Loucy (cell line): ENCODE data around the gene ZYX.
A peak's percentile ranks its signal among the peaks of the same experiment; 100 is the strongest.

ENCODE experiments used
- H2AFZ ChIP-seq: fragments of 200-600 bp; sonication (generic); 2 replicates; pipeline ENCODE4 v1.6.0; 2016; ENCODE audit warnings: antibody characterized with exemption, mild to moderate bottlenecking, low read length, moderate library complexity
- H3F3A ChIP-seq: fragments of 200-600 bp; 2 replicates; pipeline ENCODE4 v1.6.0; 2016; ENCODE audit warnings: antibody characterized with exemption, low read depth, mild to moderate bottlenecking
- H3K27me3 ChIP-seq: fragments of 200-600 bp; sonication (generic); 2 replicates; pipeline ENCODE4 v1.6.1; 2014; ENCODE audit warnings: low read length, mild to moderate bottlenecking; ENCODE audit not compliant: insufficient read depth, poor library complexity, severe bottlenecking
- H3K36me3 ChIP-seq: fragments of 200-600 bp; sonication (generic); 2 replicates; pipeline ENCODE4 v1.6.1; 2016; ENCODE audit warnings: low read length; ENCODE audit not compliant: insufficient read depth
- H3K4me1 ChIP-seq: fragments of 200-600 bp; sonication (generic); 2 replicates; pipeline ENCODE4 v1.5.1; 2014; ENCODE audit warnings: low read length, mild to moderate bottlenecking; ENCODE audit not compliant: insufficient read depth, poor library complexity, severe bottlenecking
- H3K4me2 ChIP-seq: fragments of 200-600 bp; sonication (generic); 2 replicates; pipeline ENCODE4 v1.6.0; 2014; ENCODE audit warnings: antibody characterized with exemption, low read length, low read depth, mild to moderate bottlenecking; ENCODE audit not compliant: poor library complexity, severe bottlenecking
- H3K4me3 ChIP-seq: fragments of 200-600 bp; sonication (generic); 2 replicates; pipeline ENCODE4 v1.5.1; 2014; ENCODE audit warnings: low read length, mild to moderate bottlenecking, mixed read lengths; ENCODE audit not compliant: poor library complexity, severe bottlenecking
- H3K79me2 ChIP-seq: fragments of 200-600 bp; sonication (generic); 2 replicates; pipeline ENCODE4 v1.6.1; 2014; ENCODE audit warnings: low read length; ENCODE audit not compliant: insufficient read depth
- H3K9ac ChIP-seq: fragments of 200-600 bp; sonication (generic); 2 replicates; pipeline ENCODE4 v1.6.0; 2014; ENCODE audit warnings: mild to moderate bottlenecking, low read depth, low read length, moderate library complexity; ENCODE audit not compliant: poor library complexity, severe bottlenecking
- H3K9me2 ChIP-seq: fragments of 200-600 bp; sonication (generic); replicated peaks from 2 replicates; pipeline ENCODE4 v1.6.1; 2016; ENCODE audit warnings: low read depth, low read length, mixed read lengths
- H3K9me3 ChIP-seq: fragments of 200-600 bp; sonication (generic); 2 replicates; pipeline ENCODE4 v1.6.1; 2014; ENCODE audit warnings: mild to moderate bottlenecking, antibody characterized with exemption, low read length, low read depth; ENCODE audit not compliant: insufficient read depth
- H4K20me1 ChIP-seq: fragments of 200-600 bp; sonication (generic); 2 replicates; pipeline ENCODE4 v1.6.0; 2014; ENCODE audit warnings: antibody characterized with exemption, low read length, mild to moderate bottlenecking; ENCODE audit not compliant: insufficient read depth, poor library complexity, severe bottlenecking
- EZH2phosphoT487 ChIP-seq: fragments of 200-600 bp; IDR thresholded peaks from 2 replicates; pipeline ENCODE4 v1.6.1; 2018; ENCODE audit warnings: antibody characterized with exemption, mild to moderate bottlenecking, moderate library complexity, borderline replicate concordance
- TF ChIP-seq, protein P1 (sequence below): fragments of 200-600 bp; sonication (generic); conservative IDR thresholded peaks from 2 replicates; pipeline ENCODE4 v1.5.1; 2014; ENCODE audit warnings: mild to moderate bottlenecking, antibody characterized with exemption, low read length

The ZYX gene, protein sequence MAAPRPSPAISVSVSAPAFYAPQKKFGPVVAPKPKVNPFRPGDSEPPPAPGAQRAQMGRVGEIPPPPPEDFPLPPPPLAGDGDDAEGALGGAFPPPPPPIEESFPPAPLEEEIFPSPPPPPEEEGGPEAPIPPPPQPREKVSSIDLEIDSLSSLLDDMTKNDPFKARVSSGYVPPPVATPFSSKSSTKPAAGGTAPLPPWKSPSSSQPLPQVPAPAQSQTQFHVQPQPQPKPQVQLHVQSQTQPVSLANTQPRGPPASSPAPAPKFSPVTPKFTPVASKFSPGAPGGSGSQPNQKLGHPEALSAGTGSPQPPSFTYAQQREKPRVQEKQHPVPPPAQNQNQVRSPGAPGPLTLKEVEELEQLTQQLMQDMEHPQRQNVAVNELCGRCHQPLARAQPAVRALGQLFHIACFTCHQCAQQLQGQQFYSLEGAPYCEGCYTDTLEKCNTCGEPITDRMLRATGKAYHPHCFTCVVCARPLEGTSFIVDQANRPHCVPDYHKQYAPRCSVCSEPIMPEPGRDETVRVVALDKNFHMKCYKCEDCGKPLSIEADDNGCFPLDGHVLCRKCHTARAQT

DNA sequence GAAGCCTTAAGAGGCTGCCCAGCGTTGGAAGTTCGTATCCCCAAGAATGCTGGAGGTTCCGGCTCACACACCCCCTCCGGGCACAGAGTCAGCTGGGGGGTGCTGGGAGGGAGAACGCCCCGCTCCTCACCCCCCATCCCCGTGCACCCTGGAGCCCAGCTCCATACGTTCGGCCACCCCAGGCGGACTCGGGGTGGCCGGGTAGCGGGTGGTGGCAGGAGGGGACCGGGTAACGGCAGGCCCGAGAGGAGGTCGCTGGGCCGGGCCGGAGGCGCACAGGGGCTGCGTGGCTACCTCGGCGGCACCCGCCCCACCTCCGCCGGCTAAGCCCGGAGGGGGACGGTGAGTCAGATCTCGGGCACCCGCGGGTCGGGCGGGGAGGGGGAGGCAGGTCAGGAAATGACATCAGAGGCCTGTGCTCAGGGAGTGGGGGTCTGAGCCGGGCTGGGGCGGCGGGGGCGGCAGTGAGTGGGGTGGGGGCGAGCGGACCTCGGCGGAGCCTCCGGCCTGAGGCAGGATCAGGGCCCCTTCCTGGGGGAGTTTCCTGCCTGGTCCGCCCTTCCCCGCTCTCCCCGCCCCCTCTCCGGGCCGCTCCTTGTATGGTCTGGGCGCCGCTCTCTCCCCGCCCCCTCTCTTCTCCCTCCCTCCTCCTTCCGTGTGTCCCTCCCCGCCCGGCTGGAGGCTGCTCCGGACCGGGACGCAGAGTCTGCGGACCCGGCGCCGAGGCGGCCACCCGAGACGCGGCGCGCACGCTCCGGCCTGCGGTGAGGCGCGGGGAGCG lies at the start of gene ZYX:
TSS of gene ZYX (plus strand) at position 700 of the 781 bp plus-strand sequence. CDS start 227 bp downstream, outside the sequence.
- H2AFZ ChIP-seq = peak within 1 kb of the TSS; percentile 69; the same call in 1 of the 2 replicates
- no peaks in the 10 kb centered on the region for H3K9me2 ChIP-seq
- H3F3A ChIP-seq = peaks cover 4% of the 10 kb centered on the region; the same call in 1 of the 2 replicates
- H3K9me3 ChIP-seq = no peaks in the 10 kb centered on the region
- peak within 1 kb of the TSS; percentile 98 for H3K4me3 ChIP-seq
- H3K79me2 ChIP-seq = peaks cover 89% of the 10 kb centered on the region
- H3K27me3 ChIP-seq = peaks cover 6% of the 10 kb centered on the region
- H4K20me1 ChIP-seq = peaks cover 29% of the 10 kb centered on the region
- peak within 1 kb of the TSS; percentile 97 for H3K4me2 ChIP-seq
- H3K9ac ChIP-seq = peak within 1 kb of the TSS; percentile 100
- peaks cover 80% of the 10 kb centered on the region for H3K4me1 ChIP-seq
- no peaks in the 10 kb centered on the region for H3K36me3 ChIP-seq
- TF ChIP-seq, protein P1, sequence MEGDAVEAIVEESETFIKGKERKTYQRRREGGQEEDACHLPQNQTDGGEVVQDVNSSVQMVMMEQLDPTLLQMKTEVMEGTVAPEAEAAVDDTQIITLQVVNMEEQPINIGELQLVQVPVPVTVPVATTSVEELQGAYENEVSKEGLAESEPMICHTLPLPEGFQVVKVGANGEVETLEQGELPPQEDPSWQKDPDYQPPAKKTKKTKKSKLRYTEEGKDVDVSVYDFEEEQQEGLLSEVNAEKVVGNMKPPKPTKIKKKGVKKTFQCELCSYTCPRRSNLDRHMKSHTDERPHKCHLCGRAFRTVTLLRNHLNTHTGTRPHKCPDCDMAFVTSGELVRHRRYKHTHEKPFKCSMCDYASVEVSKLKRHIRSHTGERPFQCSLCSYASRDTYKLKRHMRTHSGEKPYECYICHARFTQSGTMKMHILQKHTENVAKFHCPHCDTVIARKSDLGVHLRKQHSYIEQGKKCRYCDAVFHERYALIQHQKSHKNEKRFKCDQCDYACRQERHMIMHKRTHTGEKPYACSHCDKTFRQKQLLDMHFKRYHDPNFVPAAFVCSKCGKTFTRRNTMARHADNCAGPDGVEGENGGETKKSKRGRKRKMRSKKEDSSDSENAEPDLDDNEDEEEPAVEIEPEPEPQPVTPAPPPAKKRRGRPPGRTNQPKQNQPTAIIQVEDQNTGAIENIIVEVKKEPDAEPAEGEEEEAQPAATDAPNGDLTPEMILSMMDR = no peak
- no peak for TF ChIP-seq EZH2phosphoT487

DNA sequence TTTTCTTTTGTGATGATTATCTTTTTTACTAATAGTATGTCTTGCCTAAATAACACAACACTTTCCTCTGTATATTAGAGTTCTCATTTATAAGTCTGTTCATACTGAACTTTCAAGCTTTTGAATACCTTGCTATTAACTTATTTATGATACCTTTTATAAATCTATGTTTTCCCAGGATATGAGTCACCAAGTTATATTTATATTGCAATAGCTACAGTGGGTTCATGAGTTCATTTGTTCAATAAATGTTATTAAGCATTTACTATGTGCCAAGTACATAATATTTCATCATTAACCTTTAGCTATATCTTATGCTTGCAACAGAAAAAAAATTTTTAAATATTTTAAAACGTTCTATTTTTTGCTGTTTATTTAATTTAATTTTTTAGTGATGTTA lies 46.9 kb upstream of the ZYX start:
- no peaks in the 10 kb centered on the region for H3K4me1 ChIP-seq
- no peaks in the 10 kb centered on the region for H3K27me3 ChIP-seq
- H3K79me2 ChIP-seq = no peaks in the 10 kb centered on the region
- no peak overlapping the region for H3K9ac ChIP-seq
- no peak overlapping the region for H3K4me2 ChIP-seq
- TF ChIP-seq EZH2phosphoT487 = no peak
- TF ChIP-seq, protein P1 = no peak
- H3K4me3 ChIP-seq = no peak overlapping the region
- no peaks in the 10 kb centered on the region for H3K9me3 ChIP-seq
- H3F3A ChIP-seq = no peaks in the 10 kb centered on the region
- no peaks in the 10 kb centered on the region for H4K20me1 ChIP-seq
- no peak overlapping the region for H2AFZ ChIP-seq
- H3K36me3 ChIP-seq = no peaks in the 10 kb centered on the region
- no peaks in the 10 kb centered on the region for H3K9me2 ChIP-seq

DNA sequence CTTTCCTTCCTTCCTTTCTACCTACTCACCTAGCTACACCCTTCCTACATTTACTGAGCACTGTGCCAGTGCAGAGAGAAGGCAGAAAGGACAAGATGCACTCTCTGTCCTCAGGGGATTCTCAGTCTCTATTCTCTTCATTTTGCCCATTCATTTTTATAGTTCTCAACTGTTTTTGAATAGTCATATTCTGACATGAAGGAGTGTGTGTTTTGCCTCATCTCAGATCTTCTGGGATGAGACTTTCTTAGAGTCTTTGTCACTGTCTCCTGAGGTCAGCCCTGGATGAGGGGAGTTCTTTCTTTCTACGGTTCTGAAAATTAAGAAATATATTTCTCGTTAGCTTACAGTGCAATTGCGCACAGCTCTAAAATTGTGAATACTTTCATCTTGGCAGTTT lies 43.9 kb upstream of the ZYX start:
- H3K36me3 ChIP-seq = no peaks in the 10 kb centered on the region

More for the DNA sequence above, 43.9 kb upstream of the ZYX start:
- H3K27me3 ChIP-seq = no peaks in the 10 kb centered on the region
- 0 out of 2 replicates have a peak overlapping the region, but pooled peaks have one; percentile 17 for H2AFZ ChIP-seq
- no peaks in the 10 kb centered on the region for H4K20me1 ChIP-seq
- H3K9me2 ChIP-seq = no peaks in the 10 kb centered on the region
- no peaks in the 10 kb centered on the region for H3K79me2 ChIP-seq
- TF ChIP-seq, protein P1 = no peak
- no peak for TF ChIP-seq EZH2phosphoT487
- no peaks in the 10 kb centered on the region for H3F3A ChIP-seq
- H3K4me1 ChIP-seq = no peaks in the 10 kb centered on the region
- no peak overlapping the region for H3K4me3 ChIP-seq
- H3K4me2 ChIP-seq = no peak overlapping the region
- H3K9ac ChIP-seq = no peak overlapping the region
- no peaks in the 10 kb centered on the region for H3K9me3 ChIP-seq
